Activated naive CD4-positive, alpha-beta T cell treated with anti-CD3 and anti-CD28 coated beads, Interleukin-2, amount 10 ng/mL, durations not matched to agents 7 days and 5 days (primary cell): Measurements from ENCODE around the gene CCDC177.

Source experiments
- CTCF ChIA-PET: fragments of 350-600 bp; sonication (Branson Sonifier 250); formaldehyde crosslinking; loops from one replicate; lab custom pipeline; 2021; ENCODE audit warnings: antibody characterized with exemption; lab: Charles Lee
- DNase-seq: peaks from one replicate; pipeline ENCODE4 v3.0.0-alpha.2; 2020
- H3K27ac Mint-ChIP-seq: one replicate; pipeline ENCODE4 v1.8.0; 2021; ENCODE audit warnings: mild to moderate bottlenecking, moderate library complexity, mixed read lengths
- H3K27me3 Mint-ChIP-seq: one replicate; pipeline ENCODE4 v1.8.0; 2021; ENCODE audit warnings: mild to moderate bottlenecking, mixed read lengths
- H3K36me3 Mint-ChIP-seq: one replicate; pipeline ENCODE4 v1.8.0; 2021; ENCODE audit warnings: mixed read lengths
- H3K4me1 Mint-ChIP-seq: one replicate; pipeline ENCODE4 v1.8.0; 2021; ENCODE audit warnings: mixed read lengths
- H3K4me3 Mint-ChIP-seq: one replicate; pipeline ENCODE4 v1.8.0; 2021; ENCODE audit warnings: mild to moderate bottlenecking, moderate library complexity, mixed read lengths
- H3K9me3 Mint-ChIP-seq: one replicate; pipeline ENCODE4 v1.8.0; 2021; ENCODE audit warnings: mixed read lengths

Gene CCDC177

DNA sequence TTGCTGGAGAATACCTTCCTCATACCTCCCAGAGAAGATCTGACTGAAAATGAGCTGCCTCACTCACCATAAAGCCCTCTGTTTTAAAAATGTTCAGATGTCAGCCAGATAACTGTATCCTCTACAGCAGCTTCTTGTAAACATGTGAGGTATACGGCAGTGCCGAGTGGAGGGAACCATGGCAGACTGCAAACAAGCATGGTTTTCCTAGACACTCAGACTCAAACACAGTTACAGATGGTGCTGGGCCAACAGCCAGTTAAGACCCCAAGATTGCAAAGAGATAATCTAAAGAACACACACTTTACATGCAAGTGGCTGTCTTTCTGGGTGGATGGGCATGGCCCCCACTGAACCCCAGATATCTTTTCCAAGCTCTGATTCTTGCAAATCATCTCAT is 16.6 kb upstream of the CCDC177 start:
- CTCF ChIA-PET: interaction anchor here (1.3 to 1.4 kb wide), 3 partner anchors 11 to 140 kb away, joined by 3 to 4 read pairs (median 4); no protein-coding TSS in a partner anchor
- H3K4me3 Mint-ChIP-seq: no peak overlapping the region
- no peaks in the 10 kb centered on the region for H3K36me3 Mint-ChIP-seq
- no peaks in the 10 kb centered on the region for H3K4me1 Mint-ChIP-seq
- no peaks in the 10 kb centered on the region for H3K9me3 Mint-ChIP-seq
- no peak for DNase-seq
- no peak overlapping the region for H3K27ac Mint-ChIP-seq
- peaks cover 22% of the 10 kb centered on the region for H3K27me3 Mint-ChIP-seq

GRCh38 chr14:69587389-69587788 is 12.7 kb upstream of the CCDC177 start:
- H3K27me3 Mint-ChIP-seq: peaks cover 22% of the 10 kb centered on the region
- H3K4me3 Mint-ChIP-seq: no peak overlapping the region
- H3K9me3 Mint-ChIP-seq: no peaks in the 10 kb centered on the region
- H3K4me1 Mint-ChIP-seq: no peaks in the 10 kb centered on the region
- no peak for DNase-seq
- CTCF ChIA-PET: interaction anchor here (2.1 to 3.3 kb wide), 2 partner anchors 13 to 140 kb away, joined by 10 to 23 read pairs; no protein-coding TSS in a partner anchor
- no peak overlapping the region for H3K27ac Mint-ChIP-seq
- no peaks in the 10 kb centered on the region for H3K36me3 Mint-ChIP-seq

DNA sequence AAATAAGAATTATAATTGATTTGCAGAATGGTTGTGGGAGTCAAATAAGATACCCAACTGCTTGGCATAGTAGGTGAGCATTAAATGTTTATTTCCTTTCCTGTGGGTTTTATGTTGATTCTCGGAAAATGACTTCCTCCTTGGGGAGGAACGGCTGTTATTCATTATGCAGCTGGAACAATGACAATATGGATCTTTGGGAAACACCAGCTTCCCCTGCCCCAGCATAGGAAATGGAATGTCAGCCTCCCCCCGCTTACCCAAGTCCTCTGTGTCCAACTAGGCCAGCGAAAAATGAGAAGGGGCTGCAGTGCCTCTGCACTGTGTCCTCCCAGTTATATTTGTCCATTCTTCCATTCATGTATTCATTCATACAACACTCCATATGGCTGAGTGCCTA is 11.7 kb upstream of the CCDC177 start:
- Mint-ChIP-seq H3K27me3 (peaks cover 26% of the 10 kb centered on the region), H3K9me3 (no peaks in the 10 kb centered on the region), H3K4me3 (no peak overlapping the region), H3K4me1 (no peaks in the 10 kb centered on the region), H3K27ac (no peak overlapping the region), H3K36me3 (no peaks in the 10 kb centered on the region)
- CTCF ChIA-PET: interaction anchor here (1.1 to 3.3 kb wide), 4 partner anchors 10 to 143 kb away, joined by 3 to 23 read pairs (median 8); no protein-coding TSS in a partner anchor
- DNase-seq: no peak

DNA sequence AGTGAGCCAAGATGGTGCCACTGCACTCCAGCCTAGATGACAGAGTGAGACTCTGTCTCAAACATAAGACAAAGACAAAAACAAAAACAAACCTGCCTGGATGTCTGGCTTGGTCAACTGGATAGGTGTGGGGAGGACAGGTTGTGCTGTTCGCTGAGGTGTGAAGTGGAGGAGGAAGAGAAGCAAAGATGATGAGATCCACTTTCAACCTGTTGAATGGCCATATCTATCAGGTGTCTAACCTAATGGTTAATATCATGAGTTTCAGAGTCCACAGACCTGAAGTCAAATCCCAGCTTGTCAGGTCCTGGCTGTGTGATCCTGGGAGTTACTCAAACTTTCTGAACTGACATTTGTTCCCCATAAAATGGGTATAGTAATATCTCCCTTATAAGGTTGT is 9.7 kb upstream of the CCDC177 start:
- no peaks in the 10 kb centered on the region for H3K9me3 Mint-ChIP-seq
- CTCF ChIA-PET: interaction anchor here (0.7 to 3.3 kb wide), 16 partner anchors 8 to 444 kb away, joined by 3 to 23 read pairs (median 6); partner anchors contain the start of gene CCDC177
- no peak overlapping the region for H3K27ac Mint-ChIP-seq
- no peaks in the 10 kb centered on the region for H3K4me1 Mint-ChIP-seq
- peaks cover 40% of the 10 kb centered on the region for H3K27me3 Mint-ChIP-seq
- no peaks in the 10 kb centered on the region for H3K36me3 Mint-ChIP-seq
- H3K4me3 Mint-ChIP-seq: no peak overlapping the region
- no peak for DNase-seq

DNA sequence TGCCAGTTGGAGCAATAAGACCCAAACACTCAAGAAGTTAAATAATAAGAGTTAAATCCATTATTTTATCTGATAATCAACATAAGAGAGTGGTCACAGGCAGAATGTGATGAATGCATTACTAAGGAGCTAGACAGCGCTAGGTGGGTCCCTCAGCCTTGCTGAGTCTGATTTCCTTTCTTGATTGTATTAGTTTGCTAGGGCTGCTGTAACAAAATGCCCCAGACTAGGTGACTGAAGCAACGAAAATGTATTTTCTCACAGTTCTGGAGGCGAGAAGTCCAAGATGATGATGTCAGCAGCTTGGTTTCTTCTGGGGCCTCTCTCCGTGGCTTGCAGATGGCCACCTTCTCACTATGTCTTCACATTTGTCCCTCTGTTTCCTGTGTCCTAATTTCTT is 8.2 kb upstream of the CCDC177 start:
- H3K27me3 Mint-ChIP-seq: peaks cover 46% of the 10 kb centered on the region
- no peaks in the 10 kb centered on the region for H3K36me3 Mint-ChIP-seq
- CTCF ChIA-PET: interaction anchor here (0.7 to 1.8 kb wide), 5 partner anchors 134 to 514 kb away, joined by 3 to 11 read pairs (median 3); no protein-coding TSS in a partner anchor

GRCh38 chr14:69582212-69582611 is 7.5 kb upstream of the CCDC177 start:
- Mint-ChIP-seq H3K36me3 (no peaks in the 10 kb centered on the region), H3K4me3 (no peak overlapping the region), H3K4me1 (no peaks in the 10 kb centered on the region), H3K9me3 (no peaks in the 10 kb centered on the region), H3K27ac (no peak overlapping the region), H3K27me3 (peaks cover 44% of the 10 kb centered on the region)
- CTCF ChIA-PET: interaction anchor here (0.7 to 1.8 kb wide), 3 partner anchors 145 to 515 kb away, joined by 3 to 11 read pairs (median 3); no protein-coding TSS in a partner anchor
- DNase-seq: no peak

More for the DNA sequence above, 8.2 kb upstream of the CCDC177 start:
- no peak for DNase-seq
- Mint-ChIP-seq H3K27ac (no peak overlapping the region), H3K4me1 (no peaks in the 10 kb centered on the region), H3K4me3 (no peak overlapping the region), H3K9me3 (no peaks in the 10 kb centered on the region)

DNA sequence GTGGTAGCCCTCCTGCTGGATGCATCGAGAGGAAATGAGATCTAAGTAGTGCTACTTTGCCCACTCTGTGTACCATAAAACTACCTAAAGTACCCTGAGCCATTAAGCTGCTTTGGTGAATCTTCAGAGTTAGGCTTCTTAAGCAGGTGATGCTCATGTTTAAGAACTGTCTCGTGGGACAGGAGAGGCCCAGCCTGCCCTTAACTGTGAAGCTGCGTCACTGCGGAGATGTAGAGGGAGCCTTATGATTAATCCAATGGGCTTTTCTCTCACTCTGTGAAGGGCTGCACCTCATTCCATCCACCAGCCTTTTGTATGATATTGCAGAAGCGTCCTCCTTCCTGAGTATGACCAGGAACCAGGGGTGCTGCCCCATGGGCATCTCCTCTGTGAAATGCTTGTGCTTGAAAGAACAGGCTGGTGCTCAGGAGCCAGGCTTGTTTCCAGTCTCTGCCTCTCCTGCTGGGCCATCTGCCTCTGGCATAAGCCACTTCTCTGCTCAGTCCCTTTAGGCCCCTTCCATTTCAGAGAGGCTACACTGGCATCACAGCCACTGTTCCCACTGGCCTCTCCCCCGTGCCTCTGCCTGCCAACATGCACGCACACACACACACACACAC is 6.8 kb upstream of the CCDC177 start:
- Mint-ChIP-seq H3K27ac (no peak overlapping the region), H3K4me1 (no peaks in the 10 kb centered on the region), H3K9me3 (no peaks in the 10 kb centered on the region), H3K36me3 (no peaks in the 10 kb centered on the region), H3K4me3 (no peak overlapping the region), H3K27me3 (peaks cover 48% of the 10 kb centered on the region)
- CTCF ChIA-PET: interaction anchor here (0.7 to 2.9 kb wide), 5 partner anchors 24 to 157 kb away, joined by 3 to 14 read pairs (median 4); no protein-coding TSS in a partner anchor
- DNase-seq: no peak

- peak; percentile 30 for DNase-seq
- no peak overlapping the region for H3K27ac Mint-ChIP-seq
- no peaks in the 10 kb centered on the region for H3K36me3 Mint-ChIP-seq
Observed at GRCh38 chr14:69580009-69580577, 5.4 kb upstream of the CCDC177 start.

DNA sequence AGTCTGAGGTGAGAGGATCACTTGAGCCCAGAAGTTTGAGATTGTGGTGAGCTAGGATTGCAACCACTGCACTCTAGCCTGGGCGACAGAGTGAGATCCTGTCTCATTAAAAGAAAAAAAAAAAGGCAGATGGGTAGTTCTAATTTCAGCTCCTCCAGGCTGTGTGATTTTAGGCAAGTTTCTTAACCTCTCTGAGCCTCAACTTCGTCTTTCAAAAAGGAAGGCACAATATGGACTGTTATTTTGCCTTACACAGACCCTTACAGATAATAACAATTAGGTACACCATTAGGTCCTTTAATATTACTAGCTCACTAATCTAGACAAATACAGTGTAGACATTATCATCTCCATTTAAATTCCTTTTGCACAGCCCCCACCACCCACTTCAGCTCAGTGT is 4.8 kb upstream of the CCDC177 start:
- H3K27ac Mint-ChIP-seq: no peak overlapping the region
- CTCF ChIA-PET: interaction anchor here (0.8 to 2.9 kb wide), 9 partner anchors 9 to 449 kb away, joined by 3 to 14 read pairs (median 3); no protein-coding TSS in a partner anchor
- H3K9me3 Mint-ChIP-seq: no peaks in the 10 kb centered on the region
- H3K4me1 Mint-ChIP-seq: peaks cover 3% of the 10 kb centered on the region
- H3K27me3 Mint-ChIP-seq: peaks cover 63% of the 10 kb centered on the region
- H3K4me3 Mint-ChIP-seq: no peak overlapping the region
- no peak for DNase-seq
- no peaks in the 10 kb centered on the region for H3K36me3 Mint-ChIP-seq

More at GRCh38 chr14:69580009-69580577, 5.4 kb upstream of the CCDC177 start:
- Mint-ChIP-seq H3K4me1 (no peaks in the 10 kb centered on the region), H3K27me3 (peaks cover 60% of the 10 kb centered on the region), H3K9me3 (no peaks in the 10 kb centered on the region), H3K4me3 (no peak overlapping the region)
- CTCF ChIA-PET: interaction anchor here (0.8 to 2.9 kb wide), 12 partner anchors 8 to 448 kb away, joined by 3 to 14 read pairs (median 3); no protein-coding TSS in a partner anchor

DNA sequence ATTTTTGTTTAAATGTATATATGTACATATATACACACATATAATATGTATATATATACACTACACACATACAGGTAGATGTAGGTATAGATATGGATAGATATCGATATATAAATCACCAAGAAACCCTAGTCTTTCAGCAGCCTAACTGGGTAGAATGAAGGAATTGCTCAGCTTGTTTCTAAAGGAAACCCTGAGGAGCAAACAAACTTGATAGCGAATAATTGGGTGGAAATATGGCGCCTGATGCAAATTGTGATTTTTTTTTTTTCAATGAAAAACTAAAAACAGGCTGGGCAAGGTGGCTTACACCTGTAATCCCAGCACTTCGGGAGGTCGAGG is 254 bp upstream of the CCDC177 start:
- H3K36me3 Mint-ChIP-seq: no peaks in the 10 kb centered on the region
- peak overlapping the region; percentile 55 for H3K4me3 Mint-ChIP-seq
- H3K27me3 Mint-ChIP-seq: peaks cover 96% of the 10 kb centered on the region
- CTCF ChIA-PET: interaction anchor here (0.6 to 4.9 kb wide), 13 partner anchors 10 to 1428 kb away, joined by 3 to 29 read pairs (median 4); no protein-coding TSS in a partner anchor
- DNase-seq: no peak
- no peak overlapping the region for H3K27ac Mint-ChIP-seq
- H3K4me1 Mint-ChIP-seq: peaks cover 15% of the 10 kb centered on the region
- H3K9me3 Mint-ChIP-seq: no peaks in the 10 kb centered on the region

GRCh38 chr14:69573831-69574262 is 824 bp downstream of the CCDC177 start:
- CTCF ChIA-PET: interaction anchor here (0.6 to 4.9 kb wide), 10 partner anchors 11 to 1449 kb away, joined by 3 to 29 read pairs (median 5); no protein-coding TSS in a partner anchor
- Mint-ChIP-seq H3K36me3 (no peaks in the 10 kb centered on the region), H3K27me3 (peaks cover 96% of the 10 kb centered on the region), H3K4me1 (peaks cover 15% of the 10 kb centered on the region), H3K4me3 (no peak overlapping the region), H3K27ac (no peak overlapping the region), H3K9me3 (no peaks in the 10 kb centered on the region)
- DNase-seq: no peak

- CTCF ChIA-PET: interaction anchor here (1.1 to 4.9 kb wide), 6 partner anchors 12 to 145 kb away, joined by 3 to 29 read pairs (median 6); no protein-coding TSS in a partner anchor
- Mint-ChIP-seq H3K4me1 (peaks cover 15% of the 10 kb centered on the region), H3K36me3 (no peaks in the 10 kb centered on the region), H3K4me3 (no peak overlapping the region), H3K27ac (peak overlapping the region; percentile 38), H3K9me3 (no peaks in the 10 kb centered on the region), H3K27me3 (peaks cover 96% of the 10 kb centered on the region)
- DNase-seq: no peak
Observed at GRCh38 chr14:69573205-69573830, 1.4 kb downstream of the CCDC177 start.

DNA sequence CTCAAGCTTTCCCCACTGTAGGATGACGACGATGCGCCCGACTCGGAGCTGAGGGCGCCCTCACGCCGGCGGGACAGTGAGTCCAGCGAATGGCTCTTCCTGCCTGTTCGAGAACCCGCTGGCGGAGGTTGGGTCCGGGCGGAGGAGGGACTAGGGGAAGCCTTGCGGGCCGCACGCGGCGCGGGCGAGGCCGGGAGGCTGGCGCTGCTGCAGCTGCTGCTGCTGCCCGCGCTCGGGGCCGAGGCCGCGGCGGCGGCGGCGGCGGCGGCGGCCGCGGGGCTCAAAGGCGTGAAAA is 1.9 kb downstream of the CCDC177 start:
- Mint-ChIP-seq H3K4me3 (no peak overlapping the region), H3K9me3 (no peaks in the 10 kb centered on the region), H3K4me1 (peaks cover 15% of the 10 kb centered on the region), H3K27ac (no peak overlapping the region), H3K36me3 (no peaks in the 10 kb centered on the region), H3K27me3 (peaks cover 96% of the 10 kb centered on the region)
- DNase-seq: no peak
- CTCF ChIA-PET: interaction anchor here (1.0 to 4.9 kb wide), 3 partner anchors 12 to 330 kb away, joined by 4 to 29 read pairs (median 6); no protein-coding TSS in a partner anchor
